GM10248 (cell line): ENCODE measurements around the gene TNRC18.
"Not testable (repeated sequence)": the region's sequence is repeated elsewhere in the genome, so short reads cannot be mapped to it uniquely, and the experiment has no call there.

ENCODE experiments used
- CTCF ChIA-PET: fragments of 300-600 bp; sonication (Branson Sonifier 250); formaldehyde crosslinking; extraction: SDS; loops from one replicate; lab custom pipeline; 2021; ENCODE audit warnings: antibody characterized with exemption; lab: Yijun Ruan, JAX
- POLR2A ChIA-PET: fragments of 350-650 bp; sonication (Branson Sonifier 250); formaldehyde crosslinking; extraction: SDS; loops from one replicate; lab custom pipeline; 2020; ENCODE audit warnings: antibody characterized with exemption; lab: Yijun Ruan, JAX
- DNase-seq: peaks from one replicate; pipeline ENCODE4 v3.0.0; 2012; ENCODE audit errors: extremely low spot score
- CTCF ChIP-seq: IDR thresholded peaks from 2 replicates; pipeline ENCODE4 v1.5.1; 2012; ENCODE audit warnings: mild to moderate bottlenecking, low read depth; ENCODE audit errors: extremely low read depth, missing control alignments, control extremely low read depth

Gene TNRC18

GRCh38 chr7:5333121-5334045, 90.3 kb downstream of the TNRC18 start:
- DNase-seq, result peak; percentile 48
- ChIA-PET POLR2A (no interaction called here), CTCF (interaction anchor here (1.1 to 1.6 kb wide), 3 partner anchors 32 to 117 kb away, joined by 3 read pairs; no protein-coding TSS in a partner anchor)
- no peak for TF ChIP-seq CTCF

- DNase-seq, result no peak
- ChIA-PET CTCF (interaction anchor here (1.1 to 1.6 kb wide), 2 partner anchors 33 to 34 kb away, joined by 3 read pairs; no protein-coding TSS in a partner anchor), POLR2A (no interaction called here)
- no peak for TF ChIP-seq CTCF
Measured at GRCh38 chr7:5332579-5332978, 91.1 kb downstream of the TNRC18 start.

GRCh38 chr7:5330288-5330687, 93.3 kb downstream of the TNRC18 start:
- ChIA-PET CTCF (interaction anchor here (0.9 to 1.9 kb wide), 5 partner anchors 34 to 120 kb away, joined by 3 to 4 read pairs (median 4); no protein-coding TSS in a partner anchor), POLR2A (no interaction called here)
- DNase-seq, result no peak
- no peak for TF ChIP-seq CTCF

- no peak for DNase-seq
- CTCF ChIA-PET, result no interaction called here
- POLR2A ChIA-PET, result no interaction called here
- TF ChIP-seq CTCF, result no peak
Measured at GRCh38 chr7:5324961-5325360, 98.7 kb downstream of the TNRC18 start.

- DNase-seq, POLR2A ChIA-PET: not testable (repeated sequence)
Measured at GRCh38 chr7:5323800-5324781, 99.5 kb downstream of the TNRC18 start.

GRCh38 chr7:5322621-5323410, 100.8 kb downstream of the TNRC18 start:
- POLR2A ChIA-PET, result no interaction called here
- CTCF ChIA-PET, result interaction anchor here (1.3 kb wide), 1 partner anchor 11 kb away, joined by 3 read pairs; no protein-coding TSS in a partner anchor
- no peak for DNase-seq
- no peak for TF ChIP-seq CTCF

More at GRCh38 chr7:5323800-5324781, 99.5 kb downstream of the TNRC18 start:
- CTCF ChIA-PET, result not testable (repeated sequence)
